H7 (cell line): ENCODE measurements around the gene C1QTNF8. TPM values are rescaled to one million over a fixed set of nuclear protein-coding genes. Genes with fewer than 3 reads are reported as not detected.

Experiments used
- DNase-seq: peaks from one replicate; pipeline ENCODE4 v3.0.0; 2012
- H3K27me3 ChIP-seq: 2 replicates; pipeline ENCODE4 v1.6.0; 2011; ENCODE audit warnings: mild to moderate bottlenecking, low read length; ENCODE audit not compliant: control insufficient read depth, insufficient read depth
- H3K36me3 ChIP-seq: replicated peaks from 2 replicates; pipeline ENCODE4 v1.5.1; 2011; ENCODE audit warnings: low read length; ENCODE audit not compliant: control insufficient read depth, insufficient read depth
- H3K4me3 ChIP-seq: 2 replicates; pipeline ENCODE4 v1.5.1; 2011; ENCODE audit warnings: low read depth, mild to moderate bottlenecking, control low read depth, low read length, moderate library complexity; ENCODE audit not compliant: insufficient read depth
- total RNA-seq: library from RNA; depleted of rRNA; stranded (reverse); fragments of >200 nt; shearing (Covaris generic); gene quantifications from 2 replicates; pipeline ENCODE4 v1.2.3, GENCODE V29; 2014

The C1QTNF8 gene
- total RNA-seq, 1 experiment from 2014 or later = not detected

GRCh38 chr16:1049976-1050247 lies 46.1 kb downstream of the C1QTNF8 start:
- H3K27me3 ChIP-seq = no peaks in the 10 kb centered on the region
- no peak for DNase-seq
- H3K36me3 ChIP-seq = no peaks in the 10 kb centered on the region
- no peak overlapping the region for H3K4me3 ChIP-seq

DNA sequence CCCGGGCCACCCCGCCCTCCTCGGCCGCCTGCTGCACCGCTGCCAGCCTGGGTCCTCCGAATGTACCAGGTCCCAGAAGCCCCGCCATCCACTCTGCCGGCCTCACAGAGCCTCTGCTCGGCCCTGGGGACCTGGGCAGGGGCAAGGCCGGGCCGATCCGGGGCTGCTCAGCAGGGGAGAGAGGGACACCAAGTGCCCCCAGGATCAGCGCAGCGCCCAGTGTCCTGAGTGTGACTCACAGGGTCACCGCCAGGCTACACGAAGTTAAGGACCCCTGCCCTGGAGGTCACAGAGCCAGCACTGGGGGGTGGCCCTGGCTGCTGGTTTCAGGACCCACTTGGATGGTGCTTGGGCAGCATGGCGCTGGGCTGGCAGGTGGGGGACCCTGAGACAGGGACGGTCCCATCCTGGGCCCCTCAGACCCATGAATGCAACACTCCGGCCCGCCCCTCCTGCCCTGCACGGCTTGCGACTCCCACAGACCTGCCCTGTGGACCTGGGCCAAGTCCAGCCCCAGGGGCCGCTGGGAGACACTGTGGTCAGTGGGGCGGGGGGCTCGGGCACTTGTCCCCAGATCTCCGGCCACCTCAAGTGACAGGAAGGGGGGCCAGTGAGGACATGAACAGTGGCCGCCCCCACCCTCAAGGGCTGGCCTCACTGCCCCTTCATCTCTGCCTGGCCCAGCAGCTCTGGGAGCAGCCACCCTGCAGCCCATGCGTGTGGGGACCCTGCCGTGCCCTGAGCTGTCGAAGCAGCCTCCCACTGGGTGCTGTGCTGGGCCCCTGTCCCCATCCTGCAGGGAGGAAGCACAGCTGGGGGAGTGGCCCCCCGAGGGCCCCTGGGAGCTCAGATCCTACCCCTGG lies 46.7 kb downstream of the C1QTNF8 start:
- Histone ChIP-seq H3K27me3 (no peaks in the 10 kb centered on the region), H3K36me3 (no peaks in the 10 kb centered on the region), H3K4me3 (no peak overlapping the region)
- DNase-seq = no peak

DNA sequence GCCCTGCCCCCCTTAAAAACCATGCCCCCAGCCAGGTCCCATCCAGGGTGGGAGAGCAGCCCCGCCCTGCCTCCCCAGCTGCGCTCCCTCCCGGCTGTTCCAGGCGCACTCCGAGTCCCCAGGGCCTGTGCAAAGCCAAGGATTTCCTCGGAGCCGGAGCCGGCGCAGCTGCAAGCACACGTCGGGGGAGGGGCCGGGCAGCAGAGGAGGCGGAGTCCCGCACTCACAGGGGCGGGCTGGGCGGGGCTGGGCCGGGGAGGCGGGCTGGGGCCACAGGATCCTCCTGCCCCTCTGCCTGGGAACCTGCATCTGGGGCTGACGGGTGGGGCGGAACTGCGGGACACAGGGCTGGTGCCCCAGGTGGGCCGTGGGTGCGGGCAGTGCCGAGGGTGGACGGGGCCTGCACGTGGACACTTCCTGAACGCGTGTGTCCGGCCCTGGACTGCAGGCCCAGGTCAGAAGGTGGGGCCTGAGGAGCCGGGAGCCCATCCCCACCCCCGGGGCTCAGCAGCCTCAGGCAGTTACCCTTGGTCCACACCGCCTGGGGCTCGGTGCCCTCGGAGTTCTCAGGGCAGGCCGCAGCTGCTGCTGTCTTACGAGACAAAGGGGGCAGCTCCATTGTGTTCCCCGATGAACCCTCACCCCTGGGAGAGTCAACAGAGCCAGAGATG lies 47.5 kb downstream of the C1QTNF8 start:
- no peaks in the 10 kb centered on the region for H3K27me3 ChIP-seq
- no peak overlapping the region for H3K4me3 ChIP-seq
- DNase-seq = peak; percentile 99
- no peaks in the 10 kb centered on the region for H3K36me3 ChIP-seq

GRCh38 chr16:1047801-1048200 lies 48.2 kb downstream of the C1QTNF8 start:
- Histone ChIP-seq H3K36me3 (no peaks in the 10 kb centered on the region), H3K27me3 (no peaks in the 10 kb centered on the region), H3K4me3 (no peak overlapping the region)
- no peak for DNase-seq

GRCh38 chr16:1047123-1047522 lies 48.9 kb downstream of the C1QTNF8 start:
- DNase-seq = no peak
- Histone ChIP-seq H3K36me3 (no peaks in the 10 kb centered on the region), H3K27me3 (no peaks in the 10 kb centered on the region), H3K4me3 (no peak overlapping the region)

DNA sequence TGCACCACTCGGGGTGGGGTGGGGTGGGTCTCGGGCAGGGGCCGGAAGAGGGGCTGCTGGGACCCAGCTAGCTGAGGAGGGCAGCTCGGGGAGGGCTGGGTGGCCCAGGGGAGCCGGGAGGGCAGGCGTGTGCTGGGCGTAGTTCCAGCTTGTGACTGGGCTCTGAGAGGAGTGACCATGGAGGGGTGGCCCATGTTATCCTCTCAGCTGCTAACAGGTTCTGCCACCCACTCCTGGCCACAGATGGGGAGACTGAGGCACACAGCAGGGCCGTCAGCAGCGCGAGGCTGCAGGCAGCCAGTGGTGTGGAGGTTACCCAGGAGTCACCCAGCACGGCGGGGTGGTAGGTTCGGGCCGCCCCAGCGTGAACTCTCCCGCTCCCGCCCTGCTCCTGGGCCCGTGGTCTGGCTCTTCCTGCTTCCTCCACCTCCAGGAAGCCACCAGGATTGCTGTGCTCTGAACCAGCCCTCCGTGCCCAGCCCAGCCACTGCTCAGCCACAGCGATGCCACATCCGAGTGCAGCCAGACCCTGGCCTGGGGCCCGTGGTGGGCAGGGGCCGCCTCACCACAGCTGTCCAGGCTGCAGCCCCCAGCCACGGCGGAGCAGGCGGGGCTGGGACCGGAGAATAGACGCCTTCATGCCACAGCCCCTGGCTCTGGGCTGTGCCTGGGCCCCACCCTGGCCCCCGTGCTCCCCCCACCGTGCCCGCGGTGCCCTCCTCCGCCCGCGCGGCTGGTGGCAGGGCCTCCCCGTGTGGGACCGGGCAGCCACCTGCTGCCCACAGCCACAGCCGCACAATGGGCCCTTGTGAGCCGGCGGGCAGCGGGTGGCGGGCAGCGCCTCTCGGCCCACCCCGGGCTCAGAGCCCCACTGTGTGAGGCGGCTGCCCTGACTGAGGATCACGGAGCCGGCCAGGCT lies 49.8 kb downstream of the C1QTNF8 start:
- Histone ChIP-seq H3K4me3 (no peak overlapping the region), H3K27me3 (no peaks in the 10 kb centered on the region), H3K36me3 (no peaks in the 10 kb centered on the region)
- no peak for DNase-seq

DNA sequence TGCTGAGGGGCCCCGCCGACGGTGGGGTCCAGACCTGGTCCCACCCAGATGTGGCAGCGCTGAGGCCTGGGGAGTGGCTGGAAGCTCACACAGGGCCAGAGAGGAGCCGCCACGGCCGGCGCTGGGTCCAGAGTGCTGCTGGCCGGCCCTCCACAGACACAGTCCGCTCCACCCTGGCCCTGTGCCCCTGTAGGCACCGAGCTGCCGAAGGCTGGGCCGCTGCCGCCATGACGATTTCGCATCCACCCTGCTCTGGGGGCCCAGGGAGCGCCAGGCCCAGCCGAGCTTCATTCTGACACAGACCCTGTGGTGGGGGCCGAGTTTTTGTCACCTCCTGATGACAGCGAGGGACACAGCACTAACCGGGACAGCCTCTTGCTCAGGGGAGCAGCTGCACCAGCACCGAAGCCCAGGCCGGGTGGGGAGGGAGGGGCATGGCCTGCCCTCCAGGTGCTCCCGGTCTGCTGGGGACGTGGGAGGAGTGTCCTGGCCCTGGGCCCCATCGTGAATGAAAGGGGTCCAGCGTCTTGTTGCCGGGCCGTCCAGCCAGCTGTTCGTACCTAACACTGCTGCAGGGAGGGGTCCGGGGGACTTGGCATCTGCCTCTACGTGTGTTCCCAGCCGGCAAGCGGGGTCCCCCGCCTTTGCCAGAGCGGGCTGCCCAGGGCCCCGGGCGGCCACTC lies 50.6 kb downstream of the C1QTNF8 start:
- DNase-seq = no peak

DNA sequence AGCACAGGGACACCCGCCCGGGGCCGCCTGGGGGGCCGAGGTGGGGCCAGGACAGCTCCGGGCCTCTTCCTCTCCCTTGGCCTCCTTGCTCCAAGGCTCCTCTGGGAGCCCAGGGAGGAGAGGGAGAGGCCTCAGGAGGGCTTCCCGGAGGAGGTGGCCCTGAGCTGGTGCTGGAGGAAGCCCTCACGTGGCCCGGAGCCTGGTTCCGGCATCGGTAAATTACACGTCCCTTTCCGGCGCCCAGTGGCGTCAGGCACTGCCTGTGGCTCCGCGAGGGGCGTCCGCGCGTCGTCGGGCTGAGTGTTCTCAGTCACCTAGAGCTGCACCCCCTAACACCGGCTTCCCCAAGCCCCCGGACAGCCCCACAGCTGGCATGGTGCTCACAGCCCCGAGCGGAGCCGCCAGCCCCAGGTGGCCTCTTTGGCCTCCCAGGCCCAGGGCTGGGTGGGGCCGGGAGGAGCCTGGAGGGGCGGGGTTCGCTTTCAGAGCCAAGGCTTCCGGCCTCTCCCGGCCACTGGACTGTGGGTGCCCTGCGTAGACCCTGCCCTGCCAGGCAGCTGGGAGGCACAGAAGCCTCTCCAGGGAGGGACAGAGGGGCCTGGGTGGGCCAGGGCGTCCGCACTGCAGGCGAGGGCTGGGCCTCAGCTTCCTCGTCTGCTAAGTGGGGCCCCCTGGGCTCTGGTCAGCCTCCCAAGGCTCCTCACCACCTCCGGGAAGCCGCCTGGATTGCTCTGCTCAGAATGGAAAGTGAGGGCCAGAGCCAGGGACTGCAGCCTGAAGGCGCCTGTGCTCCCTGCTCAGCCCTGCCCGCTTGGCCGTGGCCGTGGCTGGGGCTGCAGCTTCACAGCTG lies 51.4 kb downstream of the C1QTNF8 start:
- H3K4me3 ChIP-seq = no peak overlapping the region
- H3K27me3 ChIP-seq = no peaks in the 10 kb centered on the region
- no peak for DNase-seq
- no peaks in the 10 kb centered on the region for H3K36me3 ChIP-seq

More for the DNA sequence above, 50.6 kb downstream of the C1QTNF8 start:
- no peak overlapping the region for H3K4me3 ChIP-seq
- no peaks in the 10 kb centered on the region for H3K27me3 ChIP-seq
- no peaks in the 10 kb centered on the region for H3K36me3 ChIP-seq

- no peaks in the 10 kb centered on the region for H3K36me3 ChIP-seq
- no peak overlapping the region for H3K4me3 ChIP-seq
- H3K27me3 ChIP-seq = no peaks in the 10 kb centered on the region
- no peak for DNase-seq
Measured at GRCh38 chr16:1043881-1044451, 52.1 kb downstream of the C1QTNF8 start.

DNA sequence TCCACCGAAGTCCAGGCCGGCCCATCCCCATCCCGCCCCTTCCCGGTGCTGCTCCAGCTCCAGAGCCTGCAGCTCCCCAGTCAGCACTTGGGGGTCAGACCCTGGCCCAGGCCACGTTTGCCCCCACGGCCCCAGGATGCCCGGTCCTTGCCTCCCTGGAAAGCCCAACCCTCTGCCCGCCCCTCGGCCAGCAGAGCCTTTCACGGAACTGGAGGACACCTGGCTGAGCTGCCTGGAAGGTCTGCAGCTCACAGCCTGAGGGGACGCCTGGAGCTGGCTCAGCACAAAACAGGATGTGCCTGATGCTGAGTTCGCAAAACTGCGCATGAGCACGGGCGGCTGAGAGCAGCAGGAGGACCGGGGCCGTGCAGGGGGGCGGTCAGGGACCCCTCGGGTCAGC lies 53.2 kb downstream of the C1QTNF8 start:
- Histone ChIP-seq H3K4me3 (no peak overlapping the region), H3K36me3 (no peaks in the 10 kb centered on the region), H3K27me3 (no peaks in the 10 kb centered on the region)
- no peak for DNase-seq

- Histone ChIP-seq H3K27me3 (no peaks in the 10 kb centered on the region), H3K36me3 (no peaks in the 10 kb centered on the region), H3K4me3 (no peak overlapping the region)
- DNase-seq = no peak
Measured at GRCh38 chr16:1042049-1042744, 53.8 kb downstream of the C1QTNF8 start.

DNA sequence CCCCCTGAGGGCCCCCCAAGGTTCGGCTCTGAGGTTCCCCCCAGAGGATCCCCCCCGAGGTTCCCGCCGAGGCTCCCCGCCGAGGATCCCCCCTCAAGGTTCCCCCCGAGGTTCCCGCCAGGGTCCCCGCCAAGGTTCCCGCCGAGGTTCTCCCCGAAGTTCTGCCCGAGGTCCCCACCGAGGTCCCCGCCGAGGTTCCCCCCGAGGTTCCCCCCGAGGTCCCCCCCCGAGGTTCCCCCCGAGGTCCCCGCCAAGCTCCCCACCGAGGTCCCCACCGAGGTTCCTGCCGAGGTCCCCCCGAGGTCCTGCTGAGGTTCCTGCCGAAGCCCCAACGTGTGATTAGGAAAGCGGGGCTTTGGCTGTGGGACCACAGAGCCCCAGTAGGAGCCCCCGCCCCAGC lies 55.7 kb downstream of the C1QTNF8 start:
- Histone ChIP-seq H3K27me3 (no peaks in the 10 kb centered on the region), H3K36me3 (no peaks in the 10 kb centered on the region), H3K4me3 (no peak overlapping the region)
- no peak for DNase-seq

GRCh38 chr16:1039762-1040161 lies 56.3 kb downstream of the C1QTNF8 start:
- Histone ChIP-seq H3K36me3 (no peaks in the 10 kb centered on the region), H3K27me3 (no peaks in the 10 kb centered on the region), H3K4me3 (no peak overlapping the region)
- no peak for DNase-seq
